COLO668 (cell line): ENCODE results near the gene CFAP299.
"Not testable (repeated sequence)": the region's sequence is repeated elsewhere in the genome, so short reads cannot be mapped to it uniquely, and the experiment has no call there.

Source experiments
- DNase-seq: peaks from one replicate; lab custom pipeline; 2025; ENCODE audit not compliant: unreplicated experiment; lab: John Stamatoyannopoulos, UW

The CFAP299 gene

DNA sequence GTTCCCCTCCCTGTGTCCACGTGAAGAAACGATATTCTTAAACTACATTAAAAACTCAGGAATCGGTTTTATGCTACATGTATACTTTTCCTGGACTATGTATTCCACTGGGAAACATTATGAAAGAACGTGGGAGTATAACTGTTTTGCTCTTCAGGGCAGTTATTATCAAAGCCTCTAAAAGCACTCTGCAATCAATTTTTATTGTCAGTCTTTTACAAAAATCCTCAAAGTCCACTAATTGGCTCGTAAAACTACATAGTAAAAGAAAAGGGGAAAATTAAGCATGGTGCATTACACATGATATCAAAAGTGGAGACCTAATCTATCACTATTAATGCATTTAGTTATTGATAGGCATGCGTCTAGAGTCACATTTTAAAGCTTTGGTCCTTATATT, 11.4 kb upstream of the CFAP299 start:
- no peak for DNase-seq

DNA sequence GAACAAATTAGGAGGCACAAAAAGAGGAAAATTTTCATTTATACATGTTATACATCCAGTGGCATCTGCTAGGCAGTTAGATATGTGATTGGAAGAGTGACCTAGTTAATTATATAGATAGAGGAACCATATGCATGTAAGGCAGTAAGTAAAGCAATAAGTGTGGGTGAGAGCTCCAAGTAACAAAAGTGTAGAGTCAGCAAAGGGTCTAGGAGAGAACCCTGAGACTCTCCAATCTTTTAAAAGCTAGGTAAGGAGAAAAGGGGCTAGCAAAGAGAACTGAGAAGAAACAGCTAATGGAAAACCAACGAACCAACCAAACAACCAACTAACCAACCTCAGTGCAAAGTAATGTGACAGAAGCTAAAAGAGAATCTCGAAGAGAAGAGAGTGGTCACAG, 3.8 kb upstream of the CFAP299 start:
- no peak for DNase-seq

DNA sequence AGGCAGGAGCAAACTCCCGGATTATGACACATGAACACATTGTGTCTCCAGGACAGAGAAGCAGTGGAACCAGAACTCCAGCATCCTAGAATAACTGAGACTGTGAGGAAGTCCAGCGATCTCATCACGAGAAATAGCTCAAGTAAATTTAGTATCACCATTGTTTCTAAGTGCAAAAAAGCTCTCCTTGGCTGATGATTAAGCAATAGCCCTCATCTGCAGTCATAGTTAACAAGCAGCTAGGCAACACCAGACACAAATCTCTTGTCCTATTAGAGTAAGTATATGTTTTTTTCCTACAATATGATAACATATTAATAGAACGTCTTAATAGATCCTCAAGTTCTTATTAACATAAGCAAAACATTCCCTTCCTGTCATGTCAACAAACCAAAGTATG, 2.4 kb upstream of the CFAP299 start:
- no peak for DNase-seq

DNA sequence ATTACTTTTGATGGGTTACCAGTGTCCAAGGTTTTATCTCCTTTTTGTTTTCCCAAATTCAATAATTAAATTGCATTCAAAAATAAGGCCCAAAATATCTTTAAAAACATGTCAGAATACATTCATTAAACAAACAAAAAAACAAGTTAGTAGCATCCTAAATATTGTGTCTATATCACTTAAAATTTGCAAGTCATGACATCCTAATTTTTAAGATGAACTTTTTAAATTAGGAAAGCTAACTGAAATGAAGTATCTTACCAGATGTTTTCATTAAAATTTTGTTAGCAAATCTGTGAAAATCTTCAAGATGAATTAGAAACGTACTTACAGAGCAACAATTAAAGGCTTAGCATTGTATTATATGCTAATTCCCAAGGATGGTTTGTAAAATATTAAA, 962 bp upstream of the CFAP299 start:
- DNase-seq, result no peak

DNA sequence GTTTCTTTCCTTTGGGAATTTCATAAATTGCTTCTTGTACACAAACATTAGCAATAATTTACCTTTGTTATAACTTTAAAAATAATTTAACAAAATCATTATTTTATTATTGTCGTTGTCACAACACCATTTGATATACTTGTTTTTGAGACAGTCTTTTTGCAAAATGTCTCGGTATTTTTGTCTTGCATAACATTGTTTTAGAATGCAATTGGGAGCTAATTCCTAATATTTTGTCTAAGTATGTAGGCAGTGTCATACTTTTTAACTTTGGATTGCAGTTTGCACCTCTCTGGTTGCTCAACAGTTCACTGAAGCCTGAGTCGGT, 340 bp upstream of the CFAP299 start:
- DNase-seq, result no peak

DNA sequence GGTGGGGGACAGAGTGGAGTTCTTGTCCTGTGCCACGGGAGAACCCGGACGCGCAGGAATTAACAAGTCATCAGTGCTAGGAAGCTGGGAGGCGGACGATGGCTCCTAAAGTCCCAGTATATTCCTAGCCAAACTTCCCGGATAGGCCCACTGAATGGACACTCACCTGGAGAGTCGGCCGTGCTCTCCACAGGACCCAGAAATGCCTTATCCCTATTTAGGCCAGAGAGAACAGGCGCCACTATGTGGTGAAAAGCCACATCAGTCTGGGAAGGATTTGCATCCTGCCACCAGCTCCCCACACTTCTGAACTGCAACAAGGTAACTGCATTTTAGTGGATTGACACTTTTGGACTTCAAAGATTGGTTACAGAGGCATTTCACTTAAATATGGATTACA, 1.1 kb downstream of the CFAP299 start:
- DNase-seq, result peak; percentile 46

DNA sequence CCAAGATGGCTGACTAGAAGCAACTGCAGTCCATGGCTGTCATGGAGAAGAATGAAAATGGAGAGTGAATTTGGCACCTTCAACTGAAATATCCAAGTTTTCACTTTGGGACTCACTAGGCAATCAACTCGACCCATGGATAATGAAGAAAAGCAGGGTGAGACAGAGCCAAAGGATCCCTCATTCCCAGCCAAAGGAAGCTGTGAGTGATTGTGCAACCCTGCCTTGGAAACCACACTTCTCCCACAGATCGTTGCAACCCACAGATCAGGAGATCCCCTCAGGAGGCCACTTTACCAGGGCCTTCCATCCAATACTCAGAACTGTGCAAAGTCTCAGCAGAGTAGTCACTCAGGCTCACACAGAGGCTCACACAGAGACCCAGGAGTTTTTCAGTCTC, 4.5 kb downstream of the CFAP299 start:
- DNase-seq, result no peak

DNA sequence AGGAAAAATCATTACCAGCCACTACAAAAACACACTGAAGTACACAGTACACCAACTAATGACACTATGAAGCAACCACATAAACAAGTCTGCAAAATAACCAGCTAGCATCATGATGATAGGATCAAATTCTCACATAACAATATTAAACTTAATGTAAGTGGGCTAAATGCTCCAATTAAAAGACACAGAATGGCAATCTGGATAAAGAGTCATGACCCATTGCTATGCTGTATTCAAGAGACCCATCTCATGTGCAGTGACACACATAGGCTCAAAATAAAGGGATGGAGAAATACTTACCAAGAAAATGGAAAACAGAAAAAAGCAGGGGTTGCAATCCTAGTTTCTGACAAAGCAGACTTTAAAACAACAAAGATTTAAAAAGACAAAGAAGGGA, 7.2 kb downstream of the CFAP299 start:
- DNase-seq, result not testable (repeated sequence)

DNA sequence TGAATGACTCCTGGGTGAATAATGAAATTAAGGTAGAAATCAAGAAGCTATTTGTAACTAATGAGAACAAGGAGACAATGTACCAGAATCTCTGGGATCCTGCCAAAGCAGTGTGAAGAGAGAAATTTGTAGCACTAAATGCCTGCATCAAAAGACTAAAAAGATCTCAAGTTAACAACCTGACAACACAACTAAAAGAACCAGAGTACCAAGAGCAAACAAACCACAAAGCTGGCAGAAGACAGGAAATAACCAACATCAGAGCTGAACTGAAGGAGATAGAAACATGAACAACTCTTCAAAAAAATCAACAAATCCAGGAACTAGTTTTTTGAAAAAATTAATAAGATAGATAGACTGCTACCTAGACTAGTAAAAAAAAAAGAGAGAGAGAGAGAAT, 8.4 kb downstream of the CFAP299 start:
- DNase-seq, result no peak

DNA sequence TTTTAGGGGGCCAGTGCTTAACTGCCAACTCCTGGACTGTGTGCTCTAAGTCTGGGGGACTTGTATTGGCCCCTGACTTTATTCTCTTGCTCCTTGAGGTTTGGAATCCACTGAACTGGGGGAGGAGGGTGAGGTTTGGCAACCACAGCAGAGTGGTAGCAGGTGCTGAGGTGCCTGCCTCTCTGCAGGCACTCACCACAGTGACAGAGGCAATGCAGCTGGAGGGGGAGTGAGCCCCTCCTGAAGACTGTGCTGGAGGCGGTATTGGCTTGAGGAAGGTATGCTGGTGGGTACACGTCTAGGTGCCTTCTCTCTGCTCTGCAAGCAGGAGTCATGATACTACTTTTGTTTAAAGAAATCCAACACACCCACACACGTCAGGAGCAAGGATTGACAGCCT, 24.6 kb downstream of the CFAP299 start:
- DNase-seq, result no peak

DNA sequence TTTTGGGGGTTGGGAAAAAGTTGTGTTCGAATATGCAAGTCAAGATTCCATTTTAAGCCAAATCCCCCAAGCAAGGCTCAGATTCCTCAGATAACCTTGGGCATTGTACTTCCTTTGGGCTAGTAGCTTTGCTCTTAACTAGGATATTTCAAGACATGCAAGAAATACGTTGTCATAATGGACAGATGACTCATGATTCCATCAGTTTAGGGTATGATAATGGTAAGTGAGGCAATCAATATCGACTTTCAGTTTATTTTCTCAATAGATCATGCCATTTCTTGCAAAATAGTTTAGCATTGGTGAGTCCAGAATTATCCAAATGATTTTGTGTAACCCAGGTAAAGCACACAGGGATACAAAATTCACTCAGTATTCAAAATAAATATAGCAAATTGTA, 25.4 kb downstream of the CFAP299 start:
- DNase-seq, result no peak

DNA sequence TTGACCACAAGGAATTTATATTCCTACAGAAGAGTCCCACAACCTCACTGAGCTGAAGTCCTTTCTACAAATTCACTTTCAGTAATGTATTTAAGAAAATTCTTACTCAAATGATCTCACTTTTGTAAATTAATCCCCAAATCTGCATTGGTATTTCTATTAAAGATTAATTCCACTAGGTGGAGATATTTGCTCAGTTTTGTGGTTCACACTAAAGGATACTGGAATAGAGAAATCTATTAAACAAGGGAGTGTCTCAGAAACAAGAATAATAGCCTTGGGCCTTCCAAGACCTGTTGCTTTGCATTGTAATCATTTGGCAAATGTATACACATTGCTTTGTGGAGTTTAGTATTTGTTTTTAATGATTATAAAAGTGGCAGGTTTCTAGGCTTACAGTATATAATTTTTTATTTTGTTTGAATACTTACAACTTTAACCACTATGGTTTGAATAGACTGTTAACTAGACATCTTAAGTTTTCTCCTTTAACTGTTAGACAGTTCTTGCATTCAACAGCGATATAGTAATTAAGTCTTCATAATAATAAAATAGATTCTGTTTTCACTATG, 25.9 kb downstream of the CFAP299 start:
- DNase-seq, result no peak

DNA sequence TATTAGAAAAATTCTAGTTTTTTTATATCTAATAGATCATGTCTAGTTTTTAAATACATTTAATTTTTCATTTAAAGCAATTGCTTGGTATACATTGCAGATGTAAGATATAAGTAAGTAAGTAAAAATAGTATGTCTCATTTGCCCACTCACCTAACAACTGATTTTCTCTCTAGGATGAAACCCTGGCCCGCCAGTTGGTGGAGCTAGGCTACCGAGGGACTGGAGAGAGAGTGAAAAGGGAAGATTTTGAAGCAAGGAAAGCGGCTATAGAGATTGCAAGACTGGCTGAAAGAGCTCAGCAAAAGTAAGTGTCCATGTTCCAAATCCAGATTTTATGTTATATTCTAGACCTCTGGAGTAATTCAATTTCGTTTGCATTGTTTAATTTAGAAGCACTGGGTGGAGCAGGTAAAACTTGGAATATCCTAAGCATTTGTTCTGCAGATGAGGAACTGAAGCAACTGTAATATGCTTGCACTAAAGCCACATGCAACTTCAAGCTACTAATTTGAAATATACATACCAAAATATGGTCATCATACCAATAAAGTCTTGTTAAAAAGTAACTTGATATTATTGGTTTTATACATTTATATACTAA, 27.1 kb downstream of the CFAP299 start:
- peak; percentile 40 for DNase-seq

DNA sequence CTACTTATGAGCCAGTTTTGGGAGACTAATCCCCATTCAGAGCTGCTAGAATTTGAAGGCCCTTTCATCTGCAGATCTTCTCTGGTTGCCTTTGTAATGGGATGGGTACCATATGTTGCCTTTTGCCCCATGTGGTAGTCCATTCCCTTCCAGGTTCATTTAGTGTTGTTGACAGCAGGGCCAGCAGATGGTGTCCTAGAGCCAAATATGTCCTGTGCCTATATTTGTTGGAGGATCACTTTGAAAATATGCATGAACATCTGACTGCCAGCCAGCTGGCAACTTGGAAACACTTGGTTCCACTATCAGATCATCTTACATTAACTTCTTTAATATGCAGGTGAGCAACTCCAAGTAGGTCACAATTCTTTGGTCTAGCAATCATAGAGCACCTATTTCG, 30.4 kb downstream of the CFAP299 start:
- peak; percentile 60 for DNase-seq

DNA sequence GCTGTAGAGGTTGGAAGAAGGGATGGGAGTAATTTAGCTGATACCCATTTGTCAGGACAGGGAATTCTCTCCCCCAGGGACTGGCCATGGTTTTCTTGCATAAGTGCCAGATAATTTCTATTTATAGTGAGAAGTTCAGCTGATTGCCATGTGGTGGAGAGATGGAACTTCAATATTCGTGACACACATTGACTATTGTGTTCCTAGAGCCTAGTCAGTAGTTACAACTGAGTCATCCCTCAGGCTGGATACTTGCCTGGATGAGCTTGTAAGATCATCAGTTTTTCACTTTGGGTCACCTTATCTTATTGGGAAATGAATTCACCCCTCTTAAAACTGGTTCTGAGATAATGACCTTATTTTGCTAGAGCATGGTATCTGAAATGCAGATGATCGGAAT, 32.2 kb downstream of the CFAP299 start:
- DNase-seq, result no peak

DNA sequence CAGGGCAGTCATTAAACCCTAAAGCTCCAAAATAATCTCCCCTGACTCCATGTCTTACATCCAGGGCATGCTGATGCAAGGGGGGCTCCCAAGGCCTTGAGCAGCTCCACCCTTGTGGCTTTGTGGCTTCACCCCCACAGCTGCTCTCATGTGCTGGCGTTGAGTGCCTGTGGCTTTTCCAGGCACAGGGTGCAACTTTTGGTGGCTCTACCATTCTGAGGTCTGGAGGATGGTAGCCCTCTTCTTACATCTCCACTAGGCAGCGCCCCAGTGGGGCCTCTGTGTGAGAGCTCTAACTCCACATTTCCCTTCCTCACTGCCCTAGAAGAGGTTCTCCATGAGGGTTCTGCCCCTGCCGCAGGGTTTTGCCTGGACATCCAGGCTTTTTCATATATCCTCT, 35.1 kb downstream of the CFAP299 start:
- no peak for DNase-seq

DNA sequence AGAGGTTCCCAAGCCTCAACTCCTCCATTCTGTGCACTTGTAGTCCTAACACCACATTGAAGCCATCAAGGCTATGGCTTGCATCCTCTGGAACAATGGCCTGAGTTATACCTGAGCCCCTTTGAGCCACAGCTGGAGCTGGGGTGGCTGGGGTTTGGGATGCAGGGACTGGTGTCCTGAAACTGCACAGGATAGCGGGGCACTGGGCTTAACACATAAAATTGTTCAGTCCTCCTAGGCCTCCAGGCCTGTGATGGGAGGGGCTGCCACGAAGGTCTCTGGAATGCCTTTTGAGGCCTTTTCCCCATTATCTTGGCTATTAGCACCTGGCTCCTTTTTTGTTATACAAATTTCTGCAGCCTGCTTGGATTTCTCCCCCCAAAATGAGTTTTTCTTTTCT, 35.5 kb downstream of the CFAP299 start:
- no peak for DNase-seq

DNA sequence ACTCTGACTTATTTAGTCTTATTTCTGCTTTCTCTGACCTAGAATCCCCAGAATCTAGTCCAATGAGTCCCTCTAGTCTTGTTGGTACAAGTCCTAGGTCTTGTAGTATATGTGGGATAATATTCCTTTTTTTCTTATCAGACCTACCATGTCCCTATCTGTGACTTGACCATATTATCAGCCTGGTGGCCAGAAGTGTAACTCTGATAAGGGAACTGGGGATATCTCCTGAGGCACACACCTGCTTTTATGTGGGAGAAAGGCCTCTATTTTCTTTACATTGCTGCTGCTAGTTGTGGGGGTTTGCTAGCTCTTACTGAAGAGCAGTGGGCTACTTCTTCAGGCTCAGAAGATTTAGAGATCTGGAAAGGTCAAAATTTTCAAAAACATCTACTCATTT, 38.6 kb downstream of the CFAP299 start:
- no peak for DNase-seq

DNA sequence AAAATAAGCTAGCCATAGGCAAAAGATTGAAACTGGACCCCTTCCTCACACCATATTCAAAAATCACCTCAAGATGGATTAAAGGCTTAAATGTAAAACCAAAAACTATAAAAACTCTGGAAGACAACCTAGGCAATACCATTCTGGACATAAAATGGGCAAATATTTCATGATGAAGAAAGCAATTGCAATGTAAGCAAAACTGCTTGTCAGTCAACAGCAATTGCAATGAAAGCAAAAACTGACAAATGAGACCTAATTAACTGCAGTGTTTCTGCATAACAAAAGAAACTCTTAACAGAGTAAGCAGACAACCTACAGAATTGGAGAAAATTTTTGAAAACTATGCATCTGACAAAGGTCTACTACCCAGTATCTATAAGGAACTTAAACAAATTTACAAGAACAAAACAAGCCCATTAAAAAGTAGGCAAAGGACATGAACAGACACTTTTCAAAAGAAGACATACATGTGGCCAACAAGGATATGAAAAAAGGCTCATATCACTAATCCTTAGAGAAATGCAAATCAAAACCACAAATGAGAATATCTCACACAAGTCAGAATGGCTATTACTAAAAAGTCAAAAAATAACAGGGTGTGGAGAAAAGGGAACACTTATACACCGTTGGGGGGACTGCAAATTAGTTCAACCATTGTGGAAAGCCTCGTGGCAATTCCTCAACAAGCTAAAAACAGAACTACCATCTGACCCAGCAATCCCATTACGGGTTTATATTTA, 46.7 kb downstream of the CFAP299 start:
- no peak for DNase-seq

DNA sequence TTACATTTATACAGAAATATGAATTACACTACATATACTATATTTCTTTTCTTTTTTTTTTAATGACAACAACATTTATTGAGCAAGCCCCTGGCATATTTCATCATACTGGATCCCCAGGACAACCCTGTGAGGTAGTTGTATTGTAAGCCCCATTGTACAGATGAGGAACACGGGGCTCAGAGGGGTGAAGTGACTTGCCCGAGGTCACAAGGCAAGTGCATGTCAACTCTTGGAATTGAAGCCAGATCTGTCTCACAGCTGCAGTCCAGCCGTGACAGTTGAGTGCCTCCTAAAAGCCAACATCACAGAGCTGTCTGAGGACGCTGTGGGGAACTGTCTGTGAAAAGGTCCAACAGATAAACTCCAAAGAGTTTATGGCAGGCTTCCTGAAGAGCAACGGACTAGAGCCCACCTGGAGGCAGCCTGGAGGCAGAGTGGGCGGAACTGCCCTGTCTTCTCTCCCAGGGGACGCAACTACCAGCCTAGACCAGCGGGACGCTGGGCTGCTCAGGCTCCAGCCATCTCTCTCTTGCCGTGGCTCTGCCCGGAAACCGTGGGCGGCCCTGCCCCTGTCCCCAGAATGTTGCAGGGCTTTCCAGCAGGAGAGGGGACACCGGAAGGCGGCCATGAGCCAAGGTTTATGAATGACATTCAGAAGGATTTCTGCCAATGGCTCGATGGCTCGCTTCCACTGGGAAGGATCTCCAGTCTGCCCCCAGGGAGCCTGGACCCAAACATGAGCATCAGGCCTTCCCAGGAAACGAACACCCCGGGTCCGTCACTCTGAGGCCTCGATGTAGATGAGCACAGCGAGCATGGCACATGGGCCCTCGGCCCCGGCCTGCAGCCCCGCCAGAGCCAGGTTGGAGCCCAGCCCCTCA, 50.1 kb downstream of the CFAP299 start:
- no peak for DNase-seq

DNA sequence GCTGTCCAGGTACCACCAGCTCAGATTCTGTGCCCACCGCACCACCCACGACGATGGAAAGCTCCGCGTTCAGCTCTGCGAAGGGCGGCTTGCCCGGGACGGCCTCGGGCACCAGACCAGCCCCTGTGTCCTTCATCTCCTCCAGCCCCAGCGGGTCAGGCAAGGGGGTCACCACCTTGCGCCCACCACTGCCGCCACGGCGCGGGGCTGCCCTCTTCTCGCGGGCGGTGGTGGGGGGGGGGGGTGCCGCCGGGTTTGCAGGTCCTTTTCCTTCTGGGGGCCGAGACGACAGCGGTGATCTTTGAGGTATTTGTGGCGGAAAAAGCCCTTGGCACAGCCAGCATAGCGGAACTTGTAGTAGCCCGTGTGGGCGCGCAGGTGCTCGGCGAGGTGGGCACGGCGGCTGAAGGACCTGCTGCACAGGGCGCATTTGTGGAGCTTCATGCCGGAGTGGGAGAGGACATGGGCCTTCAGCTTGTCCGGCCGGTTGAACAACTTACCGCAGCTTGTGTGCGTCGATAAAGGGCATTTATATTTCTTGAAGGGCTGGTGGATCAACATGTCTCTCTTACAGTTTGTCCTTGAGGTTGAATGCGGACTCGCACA, 50.9 kb downstream of the CFAP299 start:
- no peak for DNase-seq
